SK-N-SH treated with all-trans-retinoic acid at 6 μM for 48 hours (cell line): Measurements from ENCODE around the gene TMPRSS11D.

ENCODE experiments used
- ATAC-seq: fragments of 200-7000 bp; cut with Tn5 transposase; 3 replicates; pipeline ENCODE4 v1.9.1; 2020; ENCODE audit warnings: mild to moderate bottlenecking, moderate library complexity
- ARNTL ChIP-seq: fragments of 450-650 bp; formaldehyde crosslinking; IDR thresholded peaks from 2 replicates; pipeline ENCODE4 v1.5.0; 2020; ENCODE audit warnings: low read depth, mild to moderate bottlenecking, moderate library complexity, borderline replicate concordance
- BACH2 ChIP-seq: fragments of 250-450 bp; sonication (Bioruptor Pico); IDR thresholded peaks from 2 replicates; pipeline ENCODE4 v1.9.0; 2021; ENCODE audit warnings: mild to moderate bottlenecking, borderline replicate concordance
- CREB5 ChIP-seq: fragments of 250-450 bp; sonication (Bioruptor Pico); IDR thresholded peaks from 2 replicates; pipeline ENCODE4 v1.5.1; 2020; ENCODE audit warnings: low read depth, mild to moderate bottlenecking, moderate library complexity
- CSRNP3 ChIP-seq: fragments of 250-450 bp; sonication (Bioruptor Pico); IDR thresholded peaks from 2 replicates; pipeline ENCODE4 v1.5.1; 2021; ENCODE audit warnings: mild to moderate bottlenecking, moderate library complexity
- ESRRG ChIP-seq: fragments of 250-450 bp; sonication (Bioruptor Pico); IDR thresholded peaks from 2 replicates; pipeline ENCODE4 v1.6.1; 2021; ENCODE audit warnings: mild to moderate bottlenecking
- ISL1 ChIP-seq: fragments of 250-450 bp; sonication (Bioruptor Pico); IDR thresholded peaks from 2 replicates; pipeline ENCODE4 v2.1.2; 2022; ENCODE audit warnings: mild to moderate bottlenecking, moderate library complexity
- OSR1 ChIP-seq: fragments of 250-450 bp; sonication (Bioruptor Pico); IDR thresholded peaks from 2 replicates; pipeline ENCODE4 v1.8.0; 2022; ENCODE audit warnings: moderate library complexity, mild to moderate bottlenecking, inconsistent platforms
- PATZ1 ChIP-seq: fragments of 250-450 bp; sonication (Bioruptor Pico); IDR thresholded peaks from 2 replicates; pipeline ENCODE4 v1.8.0; 2020; ENCODE audit warnings: mild to moderate bottlenecking, moderate library complexity, borderline replicate concordance
- POU6F1 ChIP-seq: fragments of 250-450 bp; sonication (Bioruptor Pico); IDR thresholded peaks from 2 replicates; pipeline ENCODE4 v1.8.0; 2021; ENCODE audit warnings: low read depth, mild to moderate bottlenecking, moderate library complexity, borderline replicate concordance
- PPARA ChIP-seq: fragments of 250-450 bp; sonication (Bioruptor Pico); IDR thresholded peaks from 2 replicates; pipeline ENCODE4 v1.5.0; 2020; ENCODE audit warnings: mild to moderate bottlenecking, borderline replicate concordance
- RARB ChIP-seq: fragments of 250-450 bp; sonication (Bioruptor Pico); IDR thresholded peaks from 2 replicates; pipeline ENCODE4 v1.8.0; 2021; ENCODE audit warnings: mild to moderate bottlenecking, moderate library complexity
- SNAI2 ChIP-seq: fragments of 250-450 bp; sonication (Bioruptor Pico); IDR thresholded peaks from 2 replicates; pipeline ENCODE4 v1.5.0; 2020; ENCODE audit warnings: mild to moderate bottlenecking, moderate library complexity
- TOX ChIP-seq: fragments of 250-450 bp; sonication (Bioruptor Pico); IDR thresholded peaks from 2 replicates; pipeline ENCODE4 v1.8.0; 2021; ENCODE audit warnings: mild to moderate bottlenecking, moderate library complexity, borderline replicate concordance
- TSHZ2 ChIP-seq: fragments of 250-450 bp; sonication (Bioruptor Pico); IDR thresholded peaks from 2 replicates; pipeline ENCODE4 v1.5.0; 2020; ENCODE audit warnings: mild to moderate bottlenecking, moderate library complexity
- ZC3H10 ChIP-seq: fragments of 250-450 bp; sonication (Bioruptor Pico); IDR thresholded peaks from 2 replicates; pipeline ENCODE4 v1.5.1; 2021; ENCODE audit warnings: mild to moderate bottlenecking, moderate library complexity
- ZFP3 ChIP-seq: fragments of 250-450 bp; sonication (Bioruptor Pico); IDR thresholded peaks from 2 replicates; pipeline ENCODE4 v1.5.0; 2020; ENCODE audit warnings: mild to moderate bottlenecking, moderate library complexity
- ZFP30 ChIP-seq: fragments of 450-650 bp; formaldehyde crosslinking; IDR thresholded peaks from 2 replicates; pipeline ENCODE4 v1.5.0; 2022; ENCODE audit warnings: mild to moderate bottlenecking, moderate library complexity
- ZNF565 ChIP-seq: fragments of 450-650 bp; formaldehyde crosslinking; conservative IDR thresholded peaks from 2 replicates; pipeline ENCODE4 v1.5.0; 2020; ENCODE audit warnings: low read depth, mild to moderate bottlenecking, moderate library complexity
- ZNF70 ChIP-seq: fragments of 450-650 bp; formaldehyde crosslinking; IDR thresholded peaks from 2 replicates; pipeline ENCODE4 v1.5.0; 2020; ENCODE audit warnings: mild to moderate bottlenecking, moderate library complexity
- ZNF8 ChIP-seq: fragments of 450-650 bp; formaldehyde crosslinking; IDR thresholded peaks from 2 replicates; pipeline ENCODE4 v1.5.0; 2020; ENCODE audit warnings: mild to moderate bottlenecking, moderate library complexity

The TMPRSS11D gene

GRCh38 chr4:67796810-67797209 is 87.0 kb downstream of the TMPRSS11D start:
- ATAC-seq, result no peak
- TF ChIP-seq ARNTL (CRISPR knock-in tag), result no peak

GRCh38 chr4:67790721-67791120 is 93.1 kb downstream of the TMPRSS11D start:
- ATAC-seq, result no peak
- TF ChIP-seq CSRNP3 (CRISPR knock-in tag) (no peak), TSHZ2 (CRISPR knock-in tag) (no peak), BACH2 (no peak), OSR1 (CRISPR knock-in tag) (no peak), ZNF565 (no peak), ZFP30 (CRISPR knock-in tag) (no peak), TOX (CRISPR knock-in tag) (no peak), SNAI2 (no peak), ZNF8 (CRISPR knock-in tag) (no peak), PATZ1 (no peak), ISL1 (no peak), ZFP3 (no peak)

- no peak for ATAC-seq
- TF ChIP-seq TOX (CRISPR knock-in tag), result no peak
- TF ChIP-seq RARB (CRISPR knock-in tag), result no peak
- TF ChIP-seq ISL1, result no peak
- TF ChIP-seq OSR1 (CRISPR knock-in tag), result no peak
- no peak for TF ChIP-seq ESRRG (CRISPR knock-in tag)
- TF ChIP-seq CREB5 (CRISPR knock-in tag), result no peak
- TF ChIP-seq TSHZ2 (CRISPR knock-in tag), result no peak
- TF ChIP-seq ZNF565, result no peak
- no peak for TF ChIP-seq ZC3H10 (CRISPR knock-in tag)
- TF ChIP-seq ZFP30 (CRISPR knock-in tag), result no peak
- TF ChIP-seq POU6F1 (CRISPR knock-in tag), result no peak
- no peak for TF ChIP-seq ZFP3
- no peak for TF ChIP-seq ZNF70 (CRISPR knock-in tag)
- TF ChIP-seq PPARA, result no peak
- TF ChIP-seq PATZ1, result no peak
- TF ChIP-seq CSRNP3 (CRISPR knock-in tag), result no peak
Observed at GRCh38 chr4:67787311-67787710, 96.5 kb downstream of the TMPRSS11D start.
